Esophagus muscularis mucosa (tissue), 4 donors: ENCODE results near the gene EML6. TPM values are rescaled to one million over a fixed set of nuclear protein-coding genes. Genes with fewer than 3 reads are reported as not detected.

ENCODE experiments used
- DNase-seq: peaks from one replicate; pipeline ENCODE4 v3.0.0-alpha.2; 2017; ENCODE audit errors: extremely low spot score
- H3K27ac ChIP-seq, 4 donors: fragments of 200-600 bp; sonication (generic); replicated peaks in 1 of 4; 1 replicate in 3 of 4; 2 replicates in 1 of 4; pipeline ENCODE4 v1.5.1; 2016 to 2019; ENCODE audit warnings: mild to moderate bottlenecking in 1 of 4
- H3K27me3 ChIP-seq, 4 donors: fragments of 200-600 bp; sonication (generic); one replicate each; pipeline versions ENCODE4 v1.5.1 to v1.6.0; 2016 to 2019
- H3K36me3 ChIP-seq, 4 donors: fragments of 200-600 bp; sonication (generic); one replicate each; pipeline ENCODE4 v1.5.1; 2016 to 2019
- H3K4me1 ChIP-seq, 4 donors: fragments of 200-600 bp; sonication (generic); one replicate each; pipeline ENCODE4 v1.5.1; 2016 to 2019
- H3K4me3 ChIP-seq, 4 donors: fragments of 200-600 bp; sonication (generic); 1 replicate in 2 of 4; 2 replicates in 2 of 4; pipeline ENCODE4 v1.5.1; 2016 to 2019; ENCODE audit warnings: mild to moderate bottlenecking in 4 of 4, moderate library complexity in 1 of 4
- H3K9me3 ChIP-seq, 4 donors: fragments of 200-600 bp; sonication (generic); 1 replicate in 3 of 4; 2 replicates in 1 of 4; pipeline ENCODE4 v1.5.1; 2016 to 2019
- CTCF ChIP-seq, 3 experiments: fragments of 200-600 bp in 2 of 3; fragments of 450-650 bp in 1 of 3; sonication (generic) in 2 of 3; IDR thresholded peaks; one replicate each; pipeline ENCODE4 v1.5.1; 2017 to 2019; ENCODE audit warnings: antibody characterized with exemption in 3 of 3, mild to moderate bottlenecking in 2 of 3, moderate library complexity in 1 of 3
- EP300 ChIP-seq: sonication (generic); formaldehyde crosslinking; IDR thresholded peaks from one replicate; pipeline ENCODE4 v1.6.1; 2017; ENCODE audit warnings: antibody characterized with exemption
- POLR2A ChIP-seq: fragments of 450-650 bp; IDR thresholded peaks from one replicate; pipeline ENCODE4 v1.6.1; 2017; ENCODE audit warnings: antibody characterized with exemption, moderate library complexity, mild to moderate bottlenecking, low read depth
- POLR2AphosphoS5 ChIP-seq, 2 donors: sonication (generic); formaldehyde crosslinking; IDR thresholded peaks; one replicate each; pipeline ENCODE4 v1.6.1; 2017; ENCODE audit warnings: antibody characterized with exemption in 2 of 2
- WGBS: methylation state at CpG from one replicate; pipeline ENCODE4 v1.1.5; 2018; 5-methylcytosine and 5-hydroxymethylcytosine counted together
- intact Hi-C: fragments of 100-400 bp; cut with DNase I; formaldehyde crosslinking; loops from one replicate; pipeline ENCODE4 v1.15.1; 2023
- total RNA-seq, 4 donors: library from RNA; depleted of rRNA; stranded (reverse); fragments of >200 nt; gene quantifications; one replicate each; pipeline versions ENCODE4 v1.1.0 to v1.2.1, GENCODE V29; 2016

EML6 gene
- total RNA-seq, 4 donors from 2014 or later, result 0.75 to 4.6 (median 0.89) TPM

- H3K9me3 ChIP-seq, result no peaks in the 10 kb centered on the region
- no peaks in the 10 kb centered on the region for H3K27me3 ChIP-seq
- intact Hi-C loops, result loop anchor here (10.0 kb wide), 1 partner anchor 142 kb away; no protein-coding TSS in a partner anchor
- no peaks in the 10 kb centered on the region for H3K36me3 ChIP-seq
- no peak for TF ChIP-seq POLR2A
- TF ChIP-seq EP300, result no peak
- TF ChIP-seq CTCF (IDR thresholded peaks at IDR 0.05), result no peak
- TF ChIP-seq POLR2AphosphoS5 (IDR thresholded peaks at IDR 0.05), result no peak
- no peak overlapping the region for H3K4me3 ChIP-seq
- 92% methylated on average over 7 of the region's 7 CpGs for WGBS
- DNase-seq, result no peak
- no peak overlapping the region for H3K27ac ChIP-seq
- H3K4me1 ChIP-seq, result no peaks in the 10 kb centered on the region
Measured at GRCh38 chr2:54902763-54903162, 179.3 kb downstream of the EML6 start.

GRCh38 chr2:54903736-54904554 lies 180.5 kb downstream of the EML6 start:
- Histone ChIP-seq H3K27me3 (no peaks in the 10 kb centered on the region), H3K9me3 (no peaks in the 10 kb centered on the region), H3K4me3 (no peak overlapping the region), H3K27ac (no peak overlapping the region), H3K4me1 (peaks cover 0 to 4% (median 0%) of the 10 kb centered on the region in 4 donors), H3K36me3 (no peaks in the 10 kb centered on the region)
- intact Hi-C loops, result loop anchor here (10.0 kb wide), 1 partner anchor 141 kb away; no protein-coding TSS in a partner anchor
- DNase-seq, result peak; percentile 83
- TF ChIP-seq EP300, result no peak
- TF ChIP-seq POLR2AphosphoS5 (IDR thresholded peaks at IDR 0.05), result no peak
- TF ChIP-seq CTCF (IDR thresholded peaks at IDR 0.05), result no peak
- TF ChIP-seq POLR2A, result no peak
- 60% methylated on average over 9 of the region's 9 CpGs for WGBS

- peaks cover 0 to 4% (median 0%) of the 10 kb centered on the region in 4 donors for H3K4me1 ChIP-seq
- no peak for DNase-seq
- intact Hi-C loops, result loop anchor here (10.0 kb wide), 1 partner anchor 140 kb away; no protein-coding TSS in a partner anchor
- no peaks in the 10 kb centered on the region for H3K27me3 ChIP-seq
- no peaks in the 10 kb centered on the region for H3K36me3 ChIP-seq
- no peaks in the 10 kb centered on the region for H3K9me3 ChIP-seq
- 91% methylated on average over 5 of the region's 5 CpGs for WGBS
- no peak overlapping the region for H3K4me3 ChIP-seq
- H3K27ac ChIP-seq, result no peak overlapping the region
- TF ChIP-seq POLR2A (no peak), POLR2AphosphoS5 (IDR thresholded peaks at IDR 0.05) (no peak), EP300 (no peak), CTCF (IDR thresholded peaks at IDR 0.05) (no peak)
Measured at GRCh38 chr2:54904836-54905235, 181.4 kb downstream of the EML6 start.

GRCh38 chr2:54906716-54907115 lies 183.3 kb downstream of the EML6 start:
- 70% methylated on average over 2 of the region's 3 CpGs for WGBS
- TF ChIP-seq EP300, result no peak
- TF ChIP-seq POLR2A, result no peak
- TF ChIP-seq POLR2AphosphoS5 (IDR thresholded peaks at IDR 0.05), result no peak
- TF ChIP-seq CTCF (IDR thresholded peaks at IDR 0.05), result no peak
- H3K27me3 ChIP-seq, result no peaks in the 10 kb centered on the region
- intact Hi-C loops, result loop anchor here (10.0 kb wide), 1 partner anchor 138 kb away; no protein-coding TSS in a partner anchor
- peak; percentile 62 for DNase-seq
- no peak overlapping the region for H3K4me3 ChIP-seq
- H3K27ac ChIP-seq, result no peak overlapping the region
- no peaks in the 10 kb centered on the region for H3K9me3 ChIP-seq
- H3K36me3 ChIP-seq, result no peaks in the 10 kb centered on the region
- peaks cover 0 to 4% (median 0%) of the 10 kb centered on the region in 4 donors for H3K4me1 ChIP-seq
